HEK293T (cell line): ENCODE results near the gene GSN.

Source experiments
- FOXA1 ChIP-seq: fragments of 450-650 bp; IDR thresholded peaks from 2 replicates; pipeline ENCODE4 v1.6.1; 2016; ENCODE audit warnings: mild to moderate bottlenecking
- L3MBTL2 ChIP-seq: fragments of 450-650 bp; conservative IDR thresholded peaks from 2 replicates; pipeline ENCODE4 v1.6.1; 2016; ENCODE audit warnings: mild to moderate bottlenecking
- LEF1 ChIP-seq: fragments of 450-650 bp; IDR thresholded peaks from 2 replicates; pipeline ENCODE4 v1.6.1; 2017; ENCODE audit warnings: mild to moderate bottlenecking, borderline replicate concordance
- TARDBP ChIP-seq: fragments of 450-650 bp; IDR thresholded peaks from 2 replicates; pipeline ENCODE4 v1.6.1; 2016

DNA sequence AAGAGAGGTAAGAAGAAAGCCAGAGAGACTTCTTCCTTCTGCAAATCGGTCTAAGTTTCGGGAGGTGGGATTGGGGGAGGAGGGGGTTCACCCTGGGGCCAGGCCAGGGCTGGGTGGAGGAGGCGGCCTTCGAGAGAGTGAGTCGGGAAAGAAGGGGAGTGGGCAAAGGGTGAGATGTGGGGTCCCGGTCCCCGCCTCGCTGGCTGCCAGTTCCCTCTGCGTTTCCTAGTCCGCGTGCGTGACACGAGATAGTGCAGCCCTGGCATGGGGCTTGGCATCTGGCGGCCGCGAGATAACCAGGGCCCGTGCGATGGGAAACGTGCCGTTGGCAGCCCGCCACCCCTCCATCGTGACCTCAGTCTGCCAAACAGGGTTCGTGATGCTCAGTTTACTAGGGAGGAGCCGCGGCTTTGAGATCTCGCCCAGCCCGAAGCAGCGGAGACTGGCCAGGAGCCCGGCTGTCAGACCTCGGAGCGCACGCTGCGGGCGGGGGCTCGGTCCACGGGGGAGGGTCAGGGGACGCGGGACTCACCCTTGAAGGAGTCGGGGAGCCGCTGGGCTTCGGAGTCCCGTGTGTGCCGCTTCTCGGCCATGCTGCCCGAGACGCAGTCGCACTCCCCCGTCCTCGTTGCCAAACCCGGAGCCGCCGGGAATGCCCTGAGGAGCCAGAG is 101.8 kb downstream of the GSN start, which contains the start of gene STOM:
- TF ChIP-seq LEF1 (no peak), FOXA1 (no peak), L3MBTL2 (peak; percentile 96), TARDBP (no peak)
